Transverse colon (tissue), 4 donors: ENCODE data around the gene BBX. TPM values are rescaled to one million over a fixed set of nuclear protein-coding genes. Genes with fewer than 3 reads are reported as not detected.

Experiments used
- DNase-seq: peaks from one replicate; pipeline ENCODE4 v3.0.0-alpha.2; 2019
- H3K27ac ChIP-seq, 4 donors: fragments of 200-600 bp; sonication (generic); 2 replicates each; pipeline ENCODE4 v1.5.1; 2016 to 2018; ENCODE audit warnings: inconsistent platforms in 4 of 4
- H3K27me3 ChIP-seq: fragments of 200-600 bp; sonication (generic); 2 replicates; pipeline ENCODE4 v1.5.1; 2017; ENCODE audit warnings: inconsistent platforms
- H3K36me3 ChIP-seq, 4 donors: fragments of 200-600 bp; sonication (generic); 2 replicates each; pipeline ENCODE4 v1.5.1; 2017 to 2019; ENCODE audit warnings: inconsistent platforms in 4 of 4
- H3K4me1 ChIP-seq, 4 donors: fragments of 200-600 bp; sonication (generic); 2 replicates each; pipeline ENCODE4 v1.5.1; 2017 to 2020; ENCODE audit warnings: inconsistent platforms in 4 of 4
- H3K4me3 ChIP-seq, 4 donors: fragments of 200-600 bp; sonication (generic); 1 replicate in 1 of 4; 2 replicates in 3 of 4; pipeline versions ENCODE4 v1.5.1 to v1.6.1; 2017 to 2019; ENCODE audit warnings: inconsistent platforms in 4 of 4
- H3K9me3 ChIP-seq, 2 donors: fragments of 200-600 bp; sonication (generic); 2 replicates each; pipeline ENCODE4 v1.5.1; 2017 to 2019; ENCODE audit warnings: inconsistent platforms in 2 of 2
- CTCF ChIP-seq, 5 experiments: fragments of 200-600 bp in 3 of 5; fragments of 450-650 bp in 2 of 5; sonication (generic) in 3 of 5; IDR thresholded peaks; 1 replicate in 2 of 5; 2 replicates in 3 of 5; pipeline ENCODE4 v1.5.1; 2016 to 2017; ENCODE audit warnings: antibody characterized with exemption in 5 of 5, inconsistent platforms in 3 of 5, mild to moderate bottlenecking in 2 of 5, moderate library complexity in 1 of 5
- EP300 ChIP-seq: sonication (generic); formaldehyde crosslinking; IDR thresholded peaks from one replicate; pipeline ENCODE4 v1.6.1; 2017; ENCODE audit warnings: antibody characterized with exemption, low read depth
- POLR2A ChIP-seq: fragments of 450-650 bp; IDR thresholded peaks from one replicate; pipeline ENCODE4 v1.6.1; 2016; ENCODE audit warnings: antibody characterized with exemption, mild to moderate bottlenecking, moderate library complexity
- POLR2AphosphoS5 ChIP-seq, 3 donors: sonication (generic); formaldehyde crosslinking; IDR thresholded peaks; one replicate each; pipeline ENCODE4 v1.6.1; 2016; ENCODE audit warnings: antibody characterized with exemption in 3 of 3
- WGBS, 2 donors: methylation state at CpG; one replicate each; pipeline ENCODE4 v1.1.5; 2018; ENCODE audit warnings: low coverage in 1 of 2; 5-methylcytosine and 5-hydroxymethylcytosine counted together
- in situ Hi-C, 4 donors: fragments of 200-750 bp; cut with MboI; loops; one replicate each; pipeline versions ENCODE4 v1.15.0 to v1.15.1; 2017; ENCODE audit warnings: low sequenced_read_pairs in 3 of 4, low pct_ligation_motif_present in 1 of 4, low pct_unique_long_range_greater_than_20kb in 1 of 4
- intact Hi-C: fragments of 100-400 bp; cut with DNase I; formaldehyde crosslinking; loops from one replicate; pipeline ENCODE4 v1.15.1; 2023; ENCODE audit warnings: low total_unique reads
- total RNA-seq, 4 donors: library from RNA; depleted of rRNA; stranded (reverse); fragments of >200 nt; gene quantifications; one replicate each; pipeline ENCODE4 v1.1.0, GENCODE V29; 2016

Gene BBX
- total RNA-seq, 4 donors from 2014 or later, result 22.5 to 39.6 (median 33.1) TPM

- intact Hi-C loops (no loop called here), in situ Hi-C loops (no loop called here)
- TF ChIP-seq POLR2AphosphoS5 (IDR thresholded peaks at IDR 0.05) (no peak), POLR2A (no peak), EP300 (no peak), CTCF (IDR thresholded peaks at IDR 0.05) (no peak)
- Histone ChIP-seq H3K27ac (no peak overlapping the region), H3K4me3 (no peak overlapping the region), H3K36me3 (peaks cover 0 to 42% (median 6%) of the 10 kb centered on the region in 4 donors), H3K4me1 (peaks cover 0 to 7% (median 0%) of the 10 kb centered on the region in 4 donors), H3K27me3 (no peaks in the 10 kb centered on the region), H3K9me3 (no peaks in the 10 kb centered on the region)
- WGBS, 2 donors, result 100% methylated on average over 1 of the region's 1 CpG
- DNase-seq, result no peak
Measured at GRCh38 chr3:107797586-107797985, 274.8 kb downstream of the BBX start.

GRCh38 chr3:107798381-107798780 is 275.6 kb downstream of the BBX start:
- intact Hi-C loops, result no loop called here
- TF ChIP-seq CTCF (IDR thresholded peaks at IDR 0.05), result no peak
- no peak for TF ChIP-seq POLR2A
- TF ChIP-seq EP300, result no peak
- TF ChIP-seq POLR2AphosphoS5 (IDR thresholded peaks at IDR 0.05), result no peak

GRCh38 chr3:107800710-107801109 is 277.9 kb downstream of the BBX start:
- TF ChIP-seq CTCF (IDR thresholded peaks at IDR 0.05), result no peak
- no peak for TF ChIP-seq EP300
- no peak for TF ChIP-seq POLR2A
- TF ChIP-seq POLR2AphosphoS5 (IDR thresholded peaks at IDR 0.05), result no peak
- Histone ChIP-seq H3K36me3 (peaks cover 0 to 61% (median 9%) of the 10 kb centered on the region in 4 donors), H3K27me3 (no peaks in the 10 kb centered on the region), H3K4me3 (no peak overlapping the region), H3K27ac (no peak overlapping the region), H3K4me1 (peaks cover 0 to 7% (median 0%) of the 10 kb centered on the region in 4 donors), H3K9me3 (no peaks in the 10 kb centered on the region)
- no peak for DNase-seq
- 94 to 97% methylated on average over 2 of the region's 2 CpGs for WGBS, 2 donors
- in situ Hi-C loops, result no loop called here
- intact Hi-C loops, result no loop called here

More at GRCh38 chr3:107798381-107798780, 275.6 kb downstream of the BBX start:
- no peak overlapping the region for H3K27ac ChIP-seq
- WGBS, 2 donors, result 96 to 97% methylated on average over 3 of the region's 3 CpGs
- H3K4me3 ChIP-seq, result no peak overlapping the region
- peaks cover 0 to 44% (median 5%) of the 10 kb centered on the region in 4 donors for H3K36me3 ChIP-seq
- no peak for DNase-seq
- peaks cover 0 to 7% (median 0%) of the 10 kb centered on the region in 4 donors for H3K4me1 ChIP-seq
- in situ Hi-C loops, result no loop called here
- no peaks in the 10 kb centered on the region for H3K9me3 ChIP-seq
- no peaks in the 10 kb centered on the region for H3K27me3 ChIP-seq

- no peaks in the 10 kb centered on the region for H3K4me1 ChIP-seq
- intact Hi-C loops (no loop called here), in situ Hi-C loops (no loop called here)
- H3K27me3 ChIP-seq, result no peaks in the 10 kb centered on the region
- TF ChIP-seq POLR2A, result no peak
- TF ChIP-seq EP300, result no peak
- no peak for TF ChIP-seq CTCF (IDR thresholded peaks at IDR 0.05)
- no peak for TF ChIP-seq POLR2AphosphoS5 (IDR thresholded peaks at IDR 0.05)
- WGBS, 2 donors, result 90 to 93% methylated on average over 3 of the region's 3 CpGs
- H3K36me3 ChIP-seq, result peaks cover 0 to 76% (median 12%) of the 10 kb centered on the region in 4 donors
- H3K9me3 ChIP-seq, result no peaks in the 10 kb centered on the region
- no peak for DNase-seq
- H3K4me3 ChIP-seq, result no peak overlapping the region
- no peak overlapping the region for H3K27ac ChIP-seq
Measured at GRCh38 chr3:107803170-107803569, 280.4 kb downstream of the BBX start.
